Measurements from ENCODE around the gene PRX. TPM values are rescaled to one million over a fixed set of nuclear protein-coding genes. Genes with fewer than 3 reads are reported as not detected.

The PRX gene
- total and polyA plus RNA-seq, 9 of the 15 experiments (the other 6 are each of a cell fraction or from before 2014, with no cell fraction given): 0.65 to 3.5 (median 1.7) TPM; not detected in 2

DNA sequence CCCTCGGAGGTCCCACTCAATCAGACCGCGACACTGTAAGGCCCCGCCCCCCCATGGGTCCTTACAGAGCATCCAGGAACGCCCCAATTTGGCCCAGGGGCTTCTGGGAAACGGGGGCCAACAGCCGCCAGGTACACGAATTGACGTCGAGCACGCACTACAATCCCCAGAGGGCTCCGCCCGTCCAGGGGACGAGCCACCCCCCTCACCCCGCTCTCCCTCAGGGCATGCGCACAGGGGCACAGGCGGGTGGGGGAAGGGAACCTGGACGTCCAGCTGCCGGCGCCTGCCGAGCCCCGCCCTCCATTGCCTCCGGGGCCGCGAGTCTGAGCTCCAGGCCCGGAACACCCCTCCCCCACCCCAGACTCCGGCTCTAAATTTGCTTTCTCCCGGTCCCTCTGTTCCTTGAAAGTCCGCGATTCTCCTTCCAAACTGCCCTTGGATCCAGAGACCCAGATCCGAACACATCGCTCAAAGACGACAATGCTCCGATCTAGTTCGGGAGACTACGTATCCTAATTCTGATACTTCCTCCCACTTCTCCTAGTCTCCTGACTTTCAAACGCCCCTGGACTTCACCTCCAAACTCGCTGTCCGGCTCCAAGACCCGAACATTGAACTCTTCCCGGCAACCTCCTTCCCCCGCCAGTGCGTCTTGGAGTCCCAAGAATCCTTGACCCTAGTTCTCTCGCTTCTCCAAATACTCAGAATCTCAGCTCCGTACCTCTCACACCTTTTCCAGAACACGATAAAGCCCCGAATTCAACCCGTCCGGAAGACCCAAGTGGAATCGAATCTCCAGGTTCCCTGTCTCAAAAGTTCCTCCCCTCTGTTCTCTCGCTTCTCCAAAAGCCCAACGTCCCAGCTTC lies 30.2 kb upstream of the PRX start (continued):
- TF ChIP-seq ZNF57 (CRISPR knock-in tag; IDR thresholded peaks at IDR 0.05): no peak
- TF ChIP-seq, protein P1, sequence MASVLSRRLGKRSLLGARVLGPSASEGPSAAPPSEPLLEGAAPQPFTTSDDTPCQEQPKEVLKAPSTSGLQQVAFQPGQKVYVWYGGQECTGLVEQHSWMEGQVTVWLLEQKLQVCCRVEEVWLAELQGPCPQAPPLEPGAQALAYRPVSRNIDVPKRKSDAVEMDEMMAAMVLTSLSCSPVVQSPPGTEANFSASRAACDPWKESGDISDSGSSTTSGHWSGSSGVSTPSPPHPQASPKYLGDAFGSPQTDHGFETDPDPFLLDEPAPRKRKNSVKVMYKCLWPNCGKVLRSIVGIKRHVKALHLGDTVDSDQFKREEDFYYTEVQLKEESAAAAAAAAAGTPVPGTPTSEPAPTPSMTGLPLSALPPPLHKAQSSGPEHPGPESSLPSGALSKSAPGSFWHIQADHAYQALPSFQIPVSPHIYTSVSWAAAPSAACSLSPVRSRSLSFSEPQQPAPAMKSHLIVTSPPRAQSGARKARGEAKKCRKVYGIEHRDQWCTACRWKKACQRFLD (CRISPR knock-in tag; IDR thresholded peaks at IDR 0.05): 0 out of 2 replicates have a peak, but pooled peaks have one; percentile 16
- TF ChIP-seq HDAC1 (IDR thresholded peaks at IDR 0.05): 0 out of 4 replicates have a peak, but pooled peaks of 1 of the 2 experiments have one; percentile 26
- TF ChIP-seq RFX7 (CRISPR knock-in tag; IDR thresholded peaks at IDR 0.05): no peak
- 0 out of 2 replicates have a peak, but pooled peaks have one; percentile 6 for TF ChIP-seq STAT5A (IDR thresholded peaks at IDR 0.05; ENCODE audit: borderline replicate concordance, low read length)
- no peak for TF ChIP-seq CHD7 (IDR thresholded peaks at IDR 0.05; ENCODE audit: low read depth, low read length)
- TF ChIP-seq TAF1 (IDR thresholded peaks at IDR 0.05; ENCODE audit: control insufficient read depth, extremely low read depth, insufficient read depth, low read length, severe bottlenecking): peak; percentile 77
- no peak for TF ChIP-seq FOS (IDR thresholded peaks at IDR 0.05; ENCODE audit: extremely low read depth, insufficient read length)
- TF ChIP-seq ZBTB49 (CRISPR knock-in tag; IDR thresholded peaks at IDR 0.05; ENCODE audit: borderline replicate concordance): no peak
- TF ChIP-seq KLF1 (tag; IDR thresholded peaks at IDR 0.05): peak; percentile 44; the same call in 1 of the 2 replicates
- TF ChIP-seq PPARD (CRISPR knock-in tag; IDR thresholded peaks at IDR 0.05): no peak
